ENCODE results near the gene SLC8A1. TPM values are rescaled to one million over a fixed set of nuclear protein-coding genes. Genes with fewer than 3 reads are reported as not detected.

Gene SLC8A1
- total RNA-seq, 2 donors from 2014 or later: 4.7 to 6.3 TPM

DNA sequence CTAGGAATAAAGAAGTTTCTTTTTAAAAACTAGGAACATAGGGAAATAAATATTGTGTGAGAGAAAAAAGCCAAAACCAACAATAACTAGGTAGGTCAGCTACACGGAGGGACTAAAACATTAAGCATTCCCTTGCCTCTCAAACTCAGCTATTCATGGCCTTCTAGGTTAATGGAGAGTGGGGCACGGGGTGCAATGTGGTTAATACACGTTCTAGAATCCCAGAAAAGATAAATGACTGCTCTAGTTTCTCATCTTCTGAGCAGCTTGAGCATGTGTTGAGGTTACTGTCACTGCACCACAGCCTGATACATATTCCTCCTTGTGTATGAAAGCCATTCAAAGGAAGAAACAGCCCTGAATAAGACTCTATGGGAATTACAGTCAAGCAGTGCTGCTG lies 31.4 kb downstream of the SLC8A1 start:
- no peaks in the 10 kb centered on the region for H3K36me3 ChIP-seq (ENCODE audit: control insufficient read depth, insufficient read depth, low read length)
- H3K27ac ChIP-seq (ENCODE audit: low read depth, low read length): no peak overlapping the region
- TF ChIP-seq, protein P1, sequence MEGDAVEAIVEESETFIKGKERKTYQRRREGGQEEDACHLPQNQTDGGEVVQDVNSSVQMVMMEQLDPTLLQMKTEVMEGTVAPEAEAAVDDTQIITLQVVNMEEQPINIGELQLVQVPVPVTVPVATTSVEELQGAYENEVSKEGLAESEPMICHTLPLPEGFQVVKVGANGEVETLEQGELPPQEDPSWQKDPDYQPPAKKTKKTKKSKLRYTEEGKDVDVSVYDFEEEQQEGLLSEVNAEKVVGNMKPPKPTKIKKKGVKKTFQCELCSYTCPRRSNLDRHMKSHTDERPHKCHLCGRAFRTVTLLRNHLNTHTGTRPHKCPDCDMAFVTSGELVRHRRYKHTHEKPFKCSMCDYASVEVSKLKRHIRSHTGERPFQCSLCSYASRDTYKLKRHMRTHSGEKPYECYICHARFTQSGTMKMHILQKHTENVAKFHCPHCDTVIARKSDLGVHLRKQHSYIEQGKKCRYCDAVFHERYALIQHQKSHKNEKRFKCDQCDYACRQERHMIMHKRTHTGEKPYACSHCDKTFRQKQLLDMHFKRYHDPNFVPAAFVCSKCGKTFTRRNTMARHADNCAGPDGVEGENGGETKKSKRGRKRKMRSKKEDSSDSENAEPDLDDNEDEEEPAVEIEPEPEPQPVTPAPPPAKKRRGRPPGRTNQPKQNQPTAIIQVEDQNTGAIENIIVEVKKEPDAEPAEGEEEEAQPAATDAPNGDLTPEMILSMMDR (conservative IDR thresholded peaks at IDR 0.05): no peak
- no peaks in the 10 kb centered on the region for H3K27me3 ChIP-seq (ENCODE audit: control insufficient read depth, insufficient read depth, low read length, poor library complexity, severe bottlenecking)
- H3K4me1 Mint-ChIP-seq: no peaks in the 10 kb centered on the region
- H3K9me3 ChIP-seq (ENCODE audit: control insufficient read depth, low read length): no peaks in the 10 kb centered on the region
- H3K4me1 ChIP-seq (ENCODE audit: control insufficient read depth, insufficient read depth, low read length): no peaks in the 10 kb centered on the region
- H3K4me3 Mint-ChIP-seq: no peak overlapping the region
- H3K9me3 Mint-ChIP-seq: no peaks in the 10 kb centered on the region
- no peaks in the 10 kb centered on the region for H3K27me3 Mint-ChIP-seq (ENCODE audit: insufficient read depth)
- WGBS, 2 experiments (ENCODE audit: insufficient coverage in 1 of 2, insufficient read length in 1 of 2): 83 to 96% methylated on average over 3 of the region's 3 CpGs
- H3K27ac Mint-ChIP-seq: no peak overlapping the region
- DNase-seq: no peak
- H3K4me3 ChIP-seq (ENCODE audit: low read length): no peak overlapping the region
- H3K36me3 Mint-ChIP-seq (ENCODE audit: low read depth): no peaks in the 10 kb centered on the region
- H3K9ac ChIP-seq (ENCODE audit: extremely low read depth, low read length, poor library complexity, severe bottlenecking): no peak overlapping the region

- Histone ChIP-seq H3K9ac (ENCODE audit: extremely low read depth, low read length, poor library complexity, severe bottlenecking) (no peak overlapping the region), H3K36me3 (ENCODE audit: control insufficient read depth, insufficient read depth, low read length) (no peaks in the 10 kb centered on the region), H3K4me1 (ENCODE audit: control insufficient read depth, insufficient read depth, low read length) (no peaks in the 10 kb centered on the region), H3K27me3 (ENCODE audit: control insufficient read depth, insufficient read depth, low read length, poor library complexity, severe bottlenecking) (no peaks in the 10 kb centered on the region), H3K27ac (ENCODE audit: low read depth, low read length) (no peak overlapping the region), H3K4me3 (ENCODE audit: low read length) (no peak overlapping the region), H3K9me3 (ENCODE audit: control insufficient read depth, low read length) (no peaks in the 10 kb centered on the region)
- Mint-ChIP-seq H3K4me3 (no peak overlapping the region), H3K27ac (no peak overlapping the region), H3K9me3 (no peaks in the 10 kb centered on the region), H3K36me3 (ENCODE audit: low read depth) (no peaks in the 10 kb centered on the region), H3K27me3 (ENCODE audit: insufficient read depth) (no peaks in the 10 kb centered on the region), H3K4me1 (peaks cover 4% of the 10 kb centered on the region)
- WGBS, 2 experiments (ENCODE audit: insufficient coverage in 1 of 2, insufficient read length in 1 of 2): 100% methylated on average over 1 of the region's 2 CpGs
- no peak for DNase-seq
- TF ChIP-seq, protein P1 (conservative IDR thresholded peaks at IDR 0.05): no peak
Measured at GRCh38 chr2:40419364-40419762, 32.5 kb downstream of the SLC8A1 start.

GRCh38 chr2:40418614-40419363 lies 33.1 kb downstream of the SLC8A1 start:
- Mint-ChIP-seq H3K4me3 (no peak overlapping the region), H3K9me3 (no peaks in the 10 kb centered on the region), H3K36me3 (ENCODE audit: low read depth) (no peaks in the 10 kb centered on the region), H3K4me1 (peaks cover 4% of the 10 kb centered on the region), H3K27me3 (ENCODE audit: insufficient read depth) (no peaks in the 10 kb centered on the region), H3K27ac (no peak overlapping the region)
- TF ChIP-seq, protein P1 (conservative IDR thresholded peaks at IDR 0.05): no peak
- H3K36me3 ChIP-seq (ENCODE audit: control insufficient read depth, insufficient read depth, low read length): no peaks in the 10 kb centered on the region
- H3K9ac ChIP-seq (ENCODE audit: extremely low read depth, low read length, poor library complexity, severe bottlenecking): no peak overlapping the region
- H3K4me1 ChIP-seq (ENCODE audit: control insufficient read depth, insufficient read depth, low read length): no peaks in the 10 kb centered on the region
- no peaks in the 10 kb centered on the region for H3K27me3 ChIP-seq (ENCODE audit: control insufficient read depth, insufficient read depth, low read length, poor library complexity, severe bottlenecking)
- no peak overlapping the region for H3K4me3 ChIP-seq (ENCODE audit: low read length)
- no peaks in the 10 kb centered on the region for H3K9me3 ChIP-seq (ENCODE audit: control insufficient read depth, low read length)
- WGBS, 2 experiments (ENCODE audit: insufficient coverage in 1 of 2, insufficient read length in 1 of 2): 82 to 94% methylated on average over 3 to 5 of the region's 5 CpGs
- no peak overlapping the region for H3K27ac ChIP-seq (ENCODE audit: low read depth, low read length)
- DNase-seq: no peak
